Lower leg skin (tissue), 3 donors: ENCODE measurements around the gene ZKSCAN8.

ENCODE experiments used
- POLR2A ChIP-seq, 2 donors: fragments of 450-650 bp; IDR thresholded peaks; one replicate each; pipeline ENCODE4 v1.6.1; 2016 to 2017; ENCODE audit warnings: antibody characterized with exemption in 2 of 2, mild to moderate bottlenecking in 1 of 2, moderate library complexity in 1 of 2
- TF ChIP-seq, protein P1 (sequence below), 3 donors: fragments of 450-650 bp; IDR thresholded peaks; one replicate each; pipeline ENCODE4 v1.5.1; 2016; ENCODE audit warnings: antibody characterized with exemption in 3 of 3, mild to moderate bottlenecking in 3 of 3, moderate library complexity in 2 of 3

DNA sequence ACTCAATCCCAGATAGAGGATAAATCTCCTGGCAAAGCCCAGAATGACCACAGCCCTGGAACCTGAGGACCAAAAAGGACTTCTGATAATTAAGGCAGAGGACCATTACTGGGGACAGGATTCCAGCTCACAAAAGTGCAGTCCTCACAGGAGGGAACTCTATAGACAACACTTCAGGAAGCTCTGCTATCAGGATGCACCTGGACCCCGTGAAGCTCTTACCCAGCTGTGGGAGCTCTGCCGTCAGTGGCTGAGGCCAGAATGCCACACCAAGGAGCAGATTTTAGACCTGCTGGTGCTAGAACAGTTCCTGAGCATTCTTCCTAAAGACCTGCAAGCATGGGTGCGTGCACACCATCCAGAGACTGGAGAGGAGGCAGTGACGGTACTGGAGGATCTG, 16.3 kb upstream of the ZKSCAN8 start:
- no peak for TF ChIP-seq POLR2A (IDR thresholded peaks at IDR 0.05)
- TF ChIP-seq, protein P1, sequence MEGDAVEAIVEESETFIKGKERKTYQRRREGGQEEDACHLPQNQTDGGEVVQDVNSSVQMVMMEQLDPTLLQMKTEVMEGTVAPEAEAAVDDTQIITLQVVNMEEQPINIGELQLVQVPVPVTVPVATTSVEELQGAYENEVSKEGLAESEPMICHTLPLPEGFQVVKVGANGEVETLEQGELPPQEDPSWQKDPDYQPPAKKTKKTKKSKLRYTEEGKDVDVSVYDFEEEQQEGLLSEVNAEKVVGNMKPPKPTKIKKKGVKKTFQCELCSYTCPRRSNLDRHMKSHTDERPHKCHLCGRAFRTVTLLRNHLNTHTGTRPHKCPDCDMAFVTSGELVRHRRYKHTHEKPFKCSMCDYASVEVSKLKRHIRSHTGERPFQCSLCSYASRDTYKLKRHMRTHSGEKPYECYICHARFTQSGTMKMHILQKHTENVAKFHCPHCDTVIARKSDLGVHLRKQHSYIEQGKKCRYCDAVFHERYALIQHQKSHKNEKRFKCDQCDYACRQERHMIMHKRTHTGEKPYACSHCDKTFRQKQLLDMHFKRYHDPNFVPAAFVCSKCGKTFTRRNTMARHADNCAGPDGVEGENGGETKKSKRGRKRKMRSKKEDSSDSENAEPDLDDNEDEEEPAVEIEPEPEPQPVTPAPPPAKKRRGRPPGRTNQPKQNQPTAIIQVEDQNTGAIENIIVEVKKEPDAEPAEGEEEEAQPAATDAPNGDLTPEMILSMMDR (IDR thresholded peaks at IDR 0.05): no peak
